Lung (tissue), 12 donors: ENCODE results near the gene HOXA4. TPM values are rescaled to one million over a fixed set of nuclear protein-coding genes. Genes with fewer than 3 reads are reported as not detected.

Source experiments
- ATAC-seq: fragments of 200-7000 bp; cut with Tn5 transposase; one replicate; pipeline ENCODE4 v1.9.1; 2020; ENCODE audit warnings: moderate number of reproducible peaks; ENCODE audit not compliant: insufficient read depth, low FRiP score
- DNase-seq, 3 donors: peaks; one replicate each; pipeline ENCODE4 v3.0.0-alpha.2; 2013 to 2017
- H3K27ac ChIP-seq, 2 donors: one replicate each; pipeline ENCODE4 v1.5.1; 2013; ENCODE audit warnings: mild to moderate bottlenecking in 2 of 2, moderate library complexity in 2 of 2, control low read depth in 1 of 2, inconsistent platforms in 1 of 2, low read depth in 1 of 2, low read length in 1 of 2
- H3K27me3 ChIP-seq, 3 donors: one replicate each; pipeline ENCODE4 v1.5.1; 2013; ENCODE audit warnings: low read length in 2 of 3; ENCODE audit not compliant: control insufficient read depth in 3 of 3, insufficient read depth in 3 of 3
- H3K36me3 ChIP-seq, 4 donors: one replicate each; pipeline ENCODE4 v1.5.1; 2013; ENCODE audit warnings: low read length in 4 of 4, mild to moderate bottlenecking in 1 of 4, moderate library complexity in 1 of 4; ENCODE audit not compliant: control insufficient read depth in 4 of 4, insufficient read depth in 4 of 4
- H3K4me1 ChIP-seq, 5 donors: one replicate each; pipeline ENCODE4 v1.5.1; 2013; ENCODE audit warnings: low read length in 5 of 5, mild to moderate bottlenecking in 2 of 5, moderate library complexity in 1 of 5; ENCODE audit not compliant: control insufficient read depth in 5 of 5, insufficient read depth in 5 of 5
- H3K4me3 ChIP-seq: one replicate; pipeline ENCODE4 v1.5.1; 2013; ENCODE audit warnings: mild to moderate bottlenecking, control low read depth, moderate library complexity
- H3K9ac ChIP-seq, 2 donors: one replicate each; pipeline ENCODE4 v1.5.1; 2013; ENCODE audit warnings: low read length in 2 of 2, control low read depth in 1 of 2; ENCODE audit not compliant: insufficient read depth in 1 of 2
- H3K9me3 ChIP-seq, 4 donors: one replicate each; pipeline ENCODE4 v1.5.1; 2013; ENCODE audit warnings: low read length in 3 of 4, mild to moderate bottlenecking in 1 of 4, moderate library complexity in 1 of 4; ENCODE audit not compliant: control insufficient read depth in 4 of 4, insufficient read depth in 3 of 4
- CTCF ChIP-seq: IDR thresholded peaks from 2 replicates; pipeline ENCODE4 v1.5.1; 2012; ENCODE audit warnings: mild to moderate bottlenecking; ENCODE audit errors: control extremely low read depth, extremely low read depth
- WGBS, 2 donors: extraction: QIAGEN DNeasy Blood & Tissue Kit; methylation state at CpG; one replicate each; pipeline ENCODE4 v1.1.7; 2013; 5-methylcytosine and 5-hydroxymethylcytosine counted together
- polyA plus RNA-seq, 2 donors: library from polyadenylated mRNA; stranded (reverse); fragments of 200-250 nt; gene quantifications; one replicate each; pipeline ENCODE4 v1.2.1, GENCODE V29; 2013
- total RNA-seq, 2 donors: library from RNA; depleted of rRNA in 1 of 2; stranded (reverse); fragments of >200 nt in 1 of 2; gene quantifications; one replicate each; pipeline ENCODE4 v1.2.1, GENCODE V29; 2014 to 2021
- donor health status: control.
- donor health status: control.
- donor health status: Bipolar disorder and iron deficiency.
- donor health status: healthy.
- donor health status: DM: yes; HTN: yes; CAD: no.

The HOXA4 gene
- total and polyA plus RNA-seq, 4 donors, result 2.7 to 6.0 (median 4.1) TPM

- Histone ChIP-seq H3K9me3 (peaks cover 0 to 2% (median 0%) of the 10 kb centered on the region in 4 donors), H3K27ac (peak overlapping the region in 1 of 2 donors; percentile 92), H3K9ac (peak overlapping the region in 1 of 2 donors; percentile 98), H3K36me3 (peaks cover 0 to 15% (median 7%) of the 10 kb centered on the region in 4 donors), H3K4me1 (peaks cover 0 to 65% (median 3%) of the 10 kb centered on the region in 5 donors), H3K27me3 (peaks cover 0 to 48% (median 4%) of the 10 kb centered on the region in 3 donors), H3K4me3 (peak overlapping the region; percentile 44)
- 3 to 4% methylated on average over 34 to 39 of the region's 39 CpGs for WGBS, 2 donors
- ATAC-seq (no peak), DNase-seq (peak in 2 of 3 donors; percentile 74 to 88)
- TF ChIP-seq CTCF, result no peak
These were observed 28.5 kb downstream of the HOXA4 start for GRCh38 chr7:27101957-27102580.

- peak overlapping the region in 1 of 2 donors; percentile 92 for H3K27ac ChIP-seq
- H3K9me3 ChIP-seq, result peaks cover 0 to 2% (median 0%) of the 10 kb centered on the region in 4 donors
- no peak for ATAC-seq
- DNase-seq, result peak; percentile 82 to 98 (median 94)
- peaks cover 0 to 50% (median 4%) of the 10 kb centered on the region in 3 donors for H3K27me3 ChIP-seq
- H3K36me3 ChIP-seq, result peaks cover 0 to 15% (median 7%) of the 10 kb centered on the region in 4 donors
- peak overlapping the region; percentile 30 to 98 for H3K9ac ChIP-seq
- H3K4me1 ChIP-seq, result peaks cover 0 to 62% (median 3%) of the 10 kb centered on the region in 5 donors
- WGBS, 2 donors, result 40 to 63% methylated on average over 25 of the region's 25 CpGs
- peak overlapping the region; percentile 44 for H3K4me3 ChIP-seq
- no peak for TF ChIP-seq CTCF
These were observed 29.2 kb downstream of the HOXA4 start for GRCh38 chr7:27101171-27101956.

DNA sequence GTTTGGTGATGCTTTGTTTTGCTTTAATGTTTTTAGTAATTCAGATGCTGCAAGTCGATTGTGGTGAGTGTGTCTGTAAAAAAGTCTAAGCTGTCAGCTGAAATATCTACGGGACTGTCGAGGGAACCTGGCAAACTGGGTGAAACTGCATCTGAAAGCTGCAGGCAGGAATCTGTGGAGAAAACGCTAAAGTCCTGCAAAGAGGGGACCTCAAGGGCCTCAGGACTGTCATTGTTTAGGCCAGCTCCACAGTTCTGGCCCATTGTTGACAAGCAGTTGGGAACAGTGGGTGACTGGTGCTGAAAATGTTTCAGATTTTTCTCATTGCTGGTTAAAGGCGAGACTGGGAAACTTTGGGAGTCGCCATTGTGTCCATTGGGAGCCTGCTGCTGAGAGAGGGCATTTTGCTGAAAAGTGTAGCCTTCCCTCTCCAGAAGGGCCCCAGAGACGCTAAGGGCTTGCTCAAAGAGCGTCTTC, 29.8 kb downstream of the HOXA4 start:
- Histone ChIP-seq H3K4me1 (peaks cover 0 to 56% (median 3%) of the 10 kb centered on the region in 5 donors), H3K27me3 (peaks cover 0 to 47% (median 4%) of the 10 kb centered on the region in 3 donors), H3K9me3 (peaks cover 0 to 2% (median 0%) of the 10 kb centered on the region in 4 donors), H3K4me3 (no peak overlapping the region), H3K27ac (peak overlapping the region in 1 of 2 donors; percentile 86), H3K36me3 (peaks cover 0 to 15% (median 6%) of the 10 kb centered on the region in 4 donors), H3K9ac (peak overlapping the region; percentile 30 to 98)
- ATAC-seq (no peak), DNase-seq (peak; percentile 50 to 81 (median 70))
- 44 to 67% methylated on average over 8 of the region's 8 CpGs for WGBS, 2 donors
- no peak for TF ChIP-seq CTCF
